Measurements from ENCODE around the gene UBE2H. TPM values are rescaled to one million over a fixed set of nuclear protein-coding genes. Genes with fewer than 3 reads are reported as not detected.

The UBE2H gene
- total and polyA plus RNA-seq, 10 of the 15 experiments (the other 5 are each of a cell fraction or from before 2014, with no cell fraction given), result 15.6 to 75.5 (median 32.8) TPM

DNA sequence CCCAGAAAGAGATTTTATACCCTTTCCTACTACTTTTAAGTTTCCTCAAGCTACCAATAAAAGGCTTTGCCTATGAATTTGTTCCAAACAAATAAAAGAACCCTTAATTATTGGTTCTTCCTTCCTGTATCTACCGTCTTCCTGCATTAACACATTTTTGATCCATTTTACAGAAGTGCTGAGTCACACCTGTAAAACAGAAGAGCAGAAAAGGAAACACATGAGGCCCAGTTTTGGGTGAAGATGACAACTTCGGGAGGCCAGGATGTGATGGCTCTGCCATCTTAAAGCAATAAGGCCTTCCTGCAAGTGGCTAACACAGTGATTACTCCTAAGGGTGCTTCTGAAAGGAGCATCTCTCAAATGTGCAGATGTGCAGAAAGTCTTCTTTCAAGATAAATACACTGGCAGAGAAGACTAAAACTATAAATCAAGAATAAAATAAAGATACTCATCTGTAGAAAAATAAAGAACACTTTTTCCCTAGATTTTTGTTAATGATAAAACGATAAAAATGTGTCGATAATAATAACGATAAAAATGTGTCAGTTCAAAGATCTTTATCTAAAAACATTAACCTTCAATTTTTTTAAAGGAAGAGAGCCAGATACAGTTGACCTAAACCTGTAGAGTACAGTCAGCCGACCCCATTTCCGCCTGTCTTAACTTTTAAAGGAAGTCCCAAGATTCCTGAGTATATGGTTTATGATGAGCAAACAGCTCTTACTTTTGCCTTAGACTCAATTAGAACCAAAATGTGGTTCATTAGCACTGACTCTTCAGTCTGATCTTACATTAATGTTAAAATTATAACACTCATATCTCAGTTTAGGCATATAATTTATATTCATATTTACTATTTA is 108.6 kb downstream of the UBE2H start (continued):
- TF ChIP-seq, protein P1, sequence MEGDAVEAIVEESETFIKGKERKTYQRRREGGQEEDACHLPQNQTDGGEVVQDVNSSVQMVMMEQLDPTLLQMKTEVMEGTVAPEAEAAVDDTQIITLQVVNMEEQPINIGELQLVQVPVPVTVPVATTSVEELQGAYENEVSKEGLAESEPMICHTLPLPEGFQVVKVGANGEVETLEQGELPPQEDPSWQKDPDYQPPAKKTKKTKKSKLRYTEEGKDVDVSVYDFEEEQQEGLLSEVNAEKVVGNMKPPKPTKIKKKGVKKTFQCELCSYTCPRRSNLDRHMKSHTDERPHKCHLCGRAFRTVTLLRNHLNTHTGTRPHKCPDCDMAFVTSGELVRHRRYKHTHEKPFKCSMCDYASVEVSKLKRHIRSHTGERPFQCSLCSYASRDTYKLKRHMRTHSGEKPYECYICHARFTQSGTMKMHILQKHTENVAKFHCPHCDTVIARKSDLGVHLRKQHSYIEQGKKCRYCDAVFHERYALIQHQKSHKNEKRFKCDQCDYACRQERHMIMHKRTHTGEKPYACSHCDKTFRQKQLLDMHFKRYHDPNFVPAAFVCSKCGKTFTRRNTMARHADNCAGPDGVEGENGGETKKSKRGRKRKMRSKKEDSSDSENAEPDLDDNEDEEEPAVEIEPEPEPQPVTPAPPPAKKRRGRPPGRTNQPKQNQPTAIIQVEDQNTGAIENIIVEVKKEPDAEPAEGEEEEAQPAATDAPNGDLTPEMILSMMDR (IDR thresholded peaks at IDR 0.05 in 2 of 3, conservative IDR thresholded peaks at IDR 0.05 in 1 of 3; ENCODE audit: control insufficient read depth in 2 of 3, extremely low read depth in 1 of 3, insufficient read depth in 1 of 3, low read depth in 3 of 3, low read length in 3 of 3), result no peak
- TF ChIP-seq, protein P2, sequence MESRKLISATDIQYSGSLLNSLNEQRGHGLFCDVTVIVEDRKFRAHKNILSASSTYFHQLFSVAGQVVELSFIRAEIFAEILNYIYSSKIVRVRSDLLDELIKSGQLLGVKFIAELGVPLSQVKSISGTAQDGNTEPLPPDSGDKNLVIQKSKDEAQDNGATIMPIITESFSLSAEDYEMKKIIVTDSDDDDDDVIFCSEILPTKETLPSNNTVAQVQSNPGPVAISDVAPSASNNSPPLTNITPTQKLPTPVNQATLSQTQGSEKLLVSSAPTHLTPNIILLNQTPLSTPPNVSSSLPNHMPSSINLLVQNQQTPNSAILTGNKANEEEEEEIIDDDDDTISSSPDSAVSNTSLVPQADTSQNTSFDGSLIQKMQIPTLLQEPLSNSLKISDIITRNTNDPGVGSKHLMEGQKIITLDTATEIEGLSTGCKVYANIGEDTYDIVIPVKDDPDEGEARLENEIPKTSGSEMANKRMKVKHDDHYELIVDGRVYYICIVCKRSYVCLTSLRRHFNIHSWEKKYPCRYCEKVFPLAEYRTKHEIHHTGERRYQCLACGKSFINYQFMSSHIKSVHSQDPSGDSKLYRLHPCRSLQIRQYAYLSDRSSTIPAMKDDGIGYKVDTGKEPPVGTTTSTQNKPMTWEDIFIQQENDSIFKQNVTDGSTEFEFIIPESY (IDR thresholded peaks at IDR 0.05), result no peak
- TF ChIP-seq, protein P3, sequence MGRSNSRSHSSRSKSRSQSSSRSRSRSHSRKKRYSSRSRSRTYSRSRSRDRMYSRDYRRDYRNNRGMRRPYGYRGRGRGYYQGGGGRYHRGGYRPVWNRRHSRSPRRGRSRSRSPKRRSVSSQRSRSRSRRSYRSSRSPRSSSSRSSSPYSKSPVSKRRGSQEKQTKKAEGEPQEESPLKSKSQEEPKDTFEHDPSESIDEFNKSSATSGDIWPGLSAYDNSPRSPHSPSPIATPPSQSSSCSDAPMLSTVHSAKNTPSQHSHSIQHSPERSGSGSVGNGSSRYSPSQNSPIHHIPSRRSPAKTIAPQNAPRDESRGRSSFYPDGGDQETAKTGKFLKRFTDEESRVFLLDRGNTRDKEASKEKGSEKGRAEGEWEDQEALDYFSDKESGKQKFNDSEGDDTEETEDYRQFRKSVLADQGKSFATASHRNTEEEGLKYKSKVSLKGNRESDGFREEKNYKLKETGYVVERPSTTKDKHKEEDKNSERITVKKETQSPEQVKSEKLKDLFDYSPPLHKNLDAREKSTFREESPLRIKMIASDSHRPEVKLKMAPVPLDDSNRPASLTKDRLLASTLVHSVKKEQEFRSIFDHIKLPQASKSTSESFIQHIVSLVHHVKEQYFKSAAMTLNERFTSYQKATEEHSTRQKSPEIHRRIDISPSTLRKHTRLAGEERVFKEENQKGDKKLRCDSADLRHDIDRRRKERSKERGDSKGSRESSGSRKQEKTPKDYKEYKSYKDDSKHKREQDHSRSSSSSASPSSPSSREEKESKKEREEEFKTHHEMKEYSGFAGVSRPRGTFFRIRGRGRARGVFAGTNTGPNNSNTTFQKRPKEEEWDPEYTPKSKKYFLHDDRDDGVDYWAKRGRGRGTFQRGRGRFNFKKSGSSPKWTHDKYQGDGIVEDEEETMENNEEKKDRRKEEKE (IDR thresholded peaks at IDR 0.05), result no peak
- TF ChIP-seq, protein P4, sequence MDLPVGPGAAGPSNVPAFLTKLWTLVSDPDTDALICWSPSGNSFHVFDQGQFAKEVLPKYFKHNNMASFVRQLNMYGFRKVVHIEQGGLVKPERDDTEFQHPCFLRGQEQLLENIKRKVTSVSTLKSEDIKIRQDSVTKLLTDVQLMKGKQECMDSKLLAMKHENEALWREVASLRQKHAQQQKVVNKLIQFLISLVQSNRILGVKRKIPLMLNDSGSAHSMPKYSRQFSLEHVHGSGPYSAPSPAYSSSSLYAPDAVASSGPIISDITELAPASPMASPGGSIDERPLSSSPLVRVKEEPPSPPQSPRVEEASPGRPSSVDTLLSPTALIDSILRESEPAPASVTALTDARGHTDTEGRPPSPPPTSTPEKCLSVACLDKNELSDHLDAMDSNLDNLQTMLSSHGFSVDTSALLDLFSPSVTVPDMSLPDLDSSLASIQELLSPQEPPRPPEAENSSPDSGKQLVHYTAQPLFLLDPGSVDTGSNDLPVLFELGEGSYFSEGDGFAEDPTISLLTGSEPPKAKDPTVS (IDR thresholded peaks at IDR 0.05; ENCODE audit: low read depth, low read length), result no peak

Measured in GM12878 (cell line).